Superior temporal gyrus (tissue), 1 donor: ENCODE data around the gene RAD51D.
"Not testable (repeated sequence)": the region's sequence is repeated elsewhere in the genome, so short reads cannot be mapped to it uniquely, and the experiment has no call there.

Source experiments
- DNase-seq: peaks from one replicate; pipeline ENCODE4 v3.0.0-alpha.2; 2016; ENCODE audit errors: extremely low spot score

The RAD51D gene

GRCh38 chr17:35090707-35091106 is 29.0 kb downstream of the RAD51D start:
- DNase-seq, result not testable (repeated sequence)

GRCh38 chr17:35089586-35090296 is 29.9 kb downstream of the RAD51D start:
- no peak for DNase-seq

DNA sequence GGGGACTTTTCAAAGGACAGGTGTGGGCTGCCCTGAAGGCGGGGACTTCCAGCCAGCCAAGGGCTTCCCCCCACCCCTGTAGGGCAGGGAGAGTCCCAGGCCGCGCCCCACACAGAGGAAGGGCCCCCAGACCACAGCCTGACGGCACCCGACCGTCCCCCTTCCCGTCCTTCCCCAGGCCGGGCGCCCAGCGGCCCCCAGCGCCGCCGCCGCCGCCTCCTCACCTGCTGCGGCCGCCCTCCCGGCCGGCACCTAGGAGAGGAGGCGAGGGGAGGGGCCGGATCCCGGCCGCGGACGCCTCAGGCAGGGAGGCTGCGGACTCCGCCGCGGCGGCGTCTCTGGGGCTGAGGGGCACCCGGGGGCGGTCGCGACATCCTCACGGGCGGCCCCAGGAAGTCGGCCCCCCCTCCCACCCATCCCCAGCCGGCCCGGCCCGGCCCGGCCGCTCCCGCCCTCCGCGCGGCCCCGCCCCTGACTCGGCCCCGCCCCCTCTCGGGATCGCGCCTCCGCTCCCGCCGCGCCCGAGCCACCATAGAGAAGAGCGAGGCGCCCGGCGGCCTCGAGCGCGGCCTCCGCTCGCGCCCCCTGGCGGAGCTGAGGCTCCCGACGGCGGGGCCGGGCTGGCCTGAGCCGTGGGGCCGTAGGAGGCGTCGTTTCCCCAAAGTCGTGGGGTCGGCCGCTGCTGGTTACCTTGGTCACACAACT is 30.6 kb downstream of the RAD51D start:
- DNase-seq, result peak; percentile 84

DNA sequence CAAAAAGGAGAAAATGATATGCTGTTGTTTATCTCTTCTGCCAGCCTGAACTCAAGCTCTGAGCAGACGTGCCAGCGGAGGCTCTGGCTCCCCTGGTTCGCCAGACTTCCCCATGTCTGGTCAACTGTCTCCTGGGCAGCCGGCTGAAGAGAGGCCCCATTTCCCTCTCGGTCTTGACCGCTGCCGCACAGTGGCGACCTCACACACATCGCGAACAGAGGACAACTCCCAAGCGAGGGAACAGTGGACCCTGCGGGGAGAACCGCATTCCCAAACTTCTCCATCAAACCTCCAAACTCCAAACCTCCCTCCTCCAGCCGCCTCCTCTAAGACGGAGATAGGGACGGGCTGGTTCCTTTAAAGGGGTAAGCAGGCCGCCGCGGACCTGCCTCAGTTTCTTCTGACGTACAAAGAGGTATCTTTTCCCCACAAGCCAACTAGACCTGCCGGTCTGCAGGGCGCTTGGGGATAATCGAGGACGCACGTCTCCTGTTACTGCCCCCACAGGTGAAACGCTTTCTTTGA is 31.2 kb downstream of the RAD51D start:
- DNase-seq, result no peak

- DNase-seq, result peak; percentile 81
These were observed 31.8 kb downstream of the RAD51D start for GRCh38 chr17:35087731-35088355.

DNA sequence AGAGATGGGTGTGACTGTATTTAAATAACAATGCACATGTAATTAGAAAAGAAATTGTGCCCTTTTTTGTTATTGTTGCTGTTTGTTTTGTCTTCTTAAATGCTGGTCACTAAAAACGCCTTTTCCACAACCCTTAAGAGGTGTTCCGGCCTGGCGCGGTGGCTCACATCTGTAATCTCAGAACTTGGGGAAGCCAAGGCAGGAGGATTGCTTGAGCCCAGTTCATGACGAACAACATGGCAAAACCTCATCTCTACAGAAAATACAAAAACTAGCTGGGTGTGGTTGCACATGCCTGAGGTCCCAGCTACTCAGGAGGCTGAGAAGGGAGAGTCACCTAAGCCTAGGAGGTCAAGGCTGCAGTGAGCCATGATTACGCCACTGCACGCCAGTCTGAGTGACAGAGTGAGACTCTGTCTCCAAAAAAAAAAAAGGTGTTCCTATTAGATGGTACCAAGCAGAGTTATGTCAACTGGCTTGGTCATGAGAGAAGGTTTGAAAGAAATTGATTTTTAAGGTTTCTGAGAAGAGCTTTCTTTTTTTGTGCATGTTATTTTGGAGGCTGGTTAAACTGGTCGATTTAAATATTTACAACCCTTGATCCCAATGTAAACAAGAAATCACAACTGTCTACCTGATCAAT is 32.6 kb downstream of the RAD51D start:
- DNase-seq, result peak; percentile 54

- DNase-seq, result no peak
These were observed 33.5 kb downstream of the RAD51D start for GRCh38 chr17:35086164-35086563.

DNA sequence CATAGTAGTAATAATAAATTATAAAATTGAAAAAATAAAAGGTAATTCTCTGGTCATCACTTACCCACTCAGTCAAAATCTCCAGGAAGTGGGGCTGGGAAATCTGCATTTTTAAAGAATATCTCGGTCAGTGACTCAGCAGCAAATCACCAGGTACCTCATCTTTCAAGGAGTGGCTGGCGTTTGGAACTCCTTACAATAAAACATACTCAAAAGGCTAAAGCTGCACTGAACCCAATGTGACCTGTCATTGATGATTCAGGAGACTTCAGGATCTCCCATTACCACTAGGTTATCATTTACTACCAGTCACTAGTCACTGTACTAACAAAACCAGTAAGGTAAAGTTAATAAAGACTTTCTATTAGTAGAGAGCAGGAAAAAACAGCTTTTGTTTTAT is 34.7 kb downstream of the RAD51D start:
- peak; percentile 43 for DNase-seq

- peak; percentile 44 for DNase-seq
These were observed 36.6 kb downstream of the RAD51D start for GRCh38 chr17:35083071-35083470.

DNA sequence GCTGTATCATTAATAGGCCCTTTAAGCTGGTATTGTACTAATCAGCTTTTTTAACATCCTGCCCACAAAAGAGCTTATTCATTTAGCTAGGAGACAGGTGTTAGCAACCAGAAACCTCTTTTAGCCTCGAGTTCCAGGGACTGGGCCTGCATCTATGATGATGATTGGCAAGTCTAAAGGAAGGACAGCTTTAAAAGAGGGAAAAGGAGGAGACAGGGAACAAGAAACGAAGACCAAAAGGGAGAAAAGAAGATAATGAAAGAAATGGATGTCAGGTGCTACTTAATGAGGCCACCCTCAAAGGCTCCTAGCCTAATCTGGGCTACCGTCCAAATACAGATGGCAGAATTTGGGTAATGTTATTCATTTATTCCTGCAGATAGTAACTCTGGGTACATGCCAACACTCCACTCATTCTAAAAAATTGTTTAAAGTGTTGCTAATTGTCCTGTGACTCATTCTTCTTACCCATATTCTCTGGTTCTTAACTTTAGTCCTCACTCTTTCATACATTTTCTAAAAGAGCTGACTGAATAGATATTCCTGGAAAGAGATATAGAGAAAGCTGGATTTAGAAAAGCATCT is 37.5 kb downstream of the RAD51D start:
- peak; percentile 70 for DNase-seq

DNA sequence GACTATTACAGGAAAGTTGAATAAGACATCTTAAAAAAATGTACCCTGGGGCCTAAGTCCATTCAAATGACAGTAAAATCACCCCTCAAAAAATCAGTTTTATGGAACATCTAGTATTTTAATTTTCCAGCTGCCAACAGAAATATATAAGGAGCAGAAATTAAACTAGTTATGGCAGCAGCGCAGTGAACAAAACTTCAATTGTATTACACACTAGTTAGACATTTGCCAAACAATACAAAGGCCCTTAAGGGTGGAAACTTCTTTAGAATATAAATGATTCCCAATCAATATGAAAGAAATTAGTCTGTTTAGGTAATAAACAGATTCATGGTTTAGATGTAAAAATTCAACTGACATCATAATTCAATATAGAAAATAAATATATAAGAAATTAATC is 38.0 kb downstream of the RAD51D start:
- peak; percentile 77 for DNase-seq

- DNase-seq, result no peak
These were observed 39.1 kb downstream of the RAD51D start for GRCh38 chr17:35080536-35080935.

GRCh38 chr17:35079547-35080423 is 39.9 kb downstream of the RAD51D start:
- DNase-seq, result peak; percentile 49

DNA sequence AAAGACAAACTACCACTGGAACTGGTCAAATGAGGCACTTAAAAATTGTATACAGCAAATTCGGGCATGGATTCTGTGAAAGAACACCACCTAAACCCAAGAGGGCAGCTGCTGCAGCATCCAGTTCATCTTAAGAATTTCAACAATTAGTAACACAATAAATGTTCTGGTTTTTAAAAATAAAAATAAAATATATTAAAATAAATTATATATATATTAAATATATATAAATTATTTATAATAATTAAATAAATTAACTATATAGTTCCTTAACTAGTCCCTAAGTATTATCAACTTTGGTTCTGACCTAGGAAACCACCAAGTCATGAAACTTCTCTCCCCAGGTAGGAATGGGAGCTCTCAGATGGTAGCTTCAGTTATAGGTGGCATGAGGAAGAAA is 42.8 kb downstream of the RAD51D start:
- no peak for DNase-seq

DNA sequence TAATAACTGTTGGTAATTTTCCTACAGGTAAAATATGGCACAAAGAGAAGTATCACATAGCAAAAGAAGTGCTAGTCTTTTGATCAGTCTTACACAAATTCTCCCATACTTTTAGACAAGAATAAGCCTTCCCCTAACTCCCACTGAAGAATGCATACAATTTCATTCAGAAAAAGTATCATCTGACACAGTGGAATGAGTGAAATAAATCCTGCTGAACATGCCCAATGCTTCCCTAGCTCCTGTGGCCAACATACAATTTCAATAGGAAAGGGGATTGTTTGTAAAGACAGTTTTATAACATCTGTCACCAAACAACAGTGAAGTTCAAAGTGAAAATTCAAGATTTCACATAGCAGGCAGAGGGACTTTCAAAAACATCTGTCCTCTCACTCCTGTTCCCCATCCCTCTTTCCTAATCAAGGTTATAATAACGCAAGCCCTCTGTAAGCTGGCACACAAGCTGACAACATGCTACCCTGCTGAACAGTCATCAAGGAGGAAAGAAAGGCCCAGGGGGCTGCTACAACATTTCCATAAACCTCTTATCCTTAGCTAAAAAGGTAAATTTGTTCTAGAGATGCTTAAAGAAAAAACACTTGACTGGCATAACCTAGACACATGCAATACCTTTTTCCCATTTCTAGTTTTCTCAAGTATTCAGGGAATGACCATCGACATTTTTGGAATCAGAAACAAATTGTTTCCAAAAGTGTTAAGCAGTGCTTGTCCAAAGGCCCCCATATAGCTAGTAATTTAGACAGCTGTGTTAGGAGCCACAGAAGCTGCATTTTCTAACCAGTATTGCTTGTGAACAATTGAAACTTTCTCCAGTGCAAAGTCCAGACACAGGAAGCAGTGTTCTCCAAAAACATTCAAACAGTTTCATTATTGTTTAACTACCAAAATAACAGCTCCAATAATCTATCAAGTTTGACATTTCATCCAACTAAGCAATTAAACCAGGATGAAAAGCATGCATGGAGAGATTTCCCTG is 44.7 kb downstream of the RAD51D start:
- DNase-seq, result peak; percentile 91

GRCh38 chr17:35073991-35074627 is 45.6 kb downstream of the RAD51D start:
- peak; percentile 51 for DNase-seq

GRCh38 chr17:35073183-35073790 is 46.4 kb downstream of the RAD51D start:
- DNase-seq, result peak; percentile 53

- peak; percentile 42 for DNase-seq
These were observed 50.3 kb downstream of the RAD51D start for GRCh38 chr17:35069311-35069710.

- peak; percentile 18 for DNase-seq
These were observed 51.4 kb downstream of the RAD51D start for GRCh38 chr17:35068249-35068648.
